ENCODE results near the gene PTPRM. TPM values are rescaled to one million over a fixed set of nuclear protein-coding genes. Genes with fewer than 3 reads are reported as not detected.

The PTPRM gene
- polyA plus RNA-seq, 1 experiment: 81.1 TPM

DNA sequence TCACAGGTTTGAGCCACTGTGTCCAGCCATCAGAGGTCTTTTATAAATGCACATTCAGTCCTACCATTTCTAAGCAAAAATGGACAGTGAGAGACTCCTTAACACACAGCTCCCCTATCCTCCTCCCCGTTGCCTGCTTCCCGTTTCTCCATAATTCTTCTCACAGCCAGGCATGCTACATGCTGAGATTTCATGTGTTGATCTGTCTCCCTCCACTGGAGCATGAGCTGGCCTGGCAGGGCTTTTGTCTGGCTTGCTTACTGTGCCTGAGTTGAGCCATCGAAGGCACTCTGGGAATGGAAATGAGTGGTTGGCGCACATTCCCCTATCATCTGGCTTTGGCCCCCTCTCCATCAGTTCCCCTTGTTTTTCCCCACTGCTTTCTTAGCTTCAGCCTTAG, 413.5 kb downstream of the PTPRM start:
- CTCF ChIA-PET: no interaction called here
- DNase-seq (ENCODE audit: low read depth, low spot score): no peak
- Histone ChIP-seq H3K27me3 (ENCODE audit: control insufficient read depth, insufficient read depth, low read length) (no peaks in the 10 kb centered on the region), H3K9me3 (ENCODE audit: control insufficient read depth, insufficient read depth, low read length) (no peaks in the 10 kb centered on the region), H3K4me3 (ENCODE audit: low read depth, low read length) (no peak overlapping the region), H3K27ac (ENCODE audit: low read depth, low read length) (no peak overlapping the region)
- TF ChIP-seq, protein P1, sequence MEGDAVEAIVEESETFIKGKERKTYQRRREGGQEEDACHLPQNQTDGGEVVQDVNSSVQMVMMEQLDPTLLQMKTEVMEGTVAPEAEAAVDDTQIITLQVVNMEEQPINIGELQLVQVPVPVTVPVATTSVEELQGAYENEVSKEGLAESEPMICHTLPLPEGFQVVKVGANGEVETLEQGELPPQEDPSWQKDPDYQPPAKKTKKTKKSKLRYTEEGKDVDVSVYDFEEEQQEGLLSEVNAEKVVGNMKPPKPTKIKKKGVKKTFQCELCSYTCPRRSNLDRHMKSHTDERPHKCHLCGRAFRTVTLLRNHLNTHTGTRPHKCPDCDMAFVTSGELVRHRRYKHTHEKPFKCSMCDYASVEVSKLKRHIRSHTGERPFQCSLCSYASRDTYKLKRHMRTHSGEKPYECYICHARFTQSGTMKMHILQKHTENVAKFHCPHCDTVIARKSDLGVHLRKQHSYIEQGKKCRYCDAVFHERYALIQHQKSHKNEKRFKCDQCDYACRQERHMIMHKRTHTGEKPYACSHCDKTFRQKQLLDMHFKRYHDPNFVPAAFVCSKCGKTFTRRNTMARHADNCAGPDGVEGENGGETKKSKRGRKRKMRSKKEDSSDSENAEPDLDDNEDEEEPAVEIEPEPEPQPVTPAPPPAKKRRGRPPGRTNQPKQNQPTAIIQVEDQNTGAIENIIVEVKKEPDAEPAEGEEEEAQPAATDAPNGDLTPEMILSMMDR (IDR thresholded peaks at IDR 0.05; ENCODE audit: low read depth, low read length): no peak
- POLR2A ChIA-PET: no interaction called here

DNA sequence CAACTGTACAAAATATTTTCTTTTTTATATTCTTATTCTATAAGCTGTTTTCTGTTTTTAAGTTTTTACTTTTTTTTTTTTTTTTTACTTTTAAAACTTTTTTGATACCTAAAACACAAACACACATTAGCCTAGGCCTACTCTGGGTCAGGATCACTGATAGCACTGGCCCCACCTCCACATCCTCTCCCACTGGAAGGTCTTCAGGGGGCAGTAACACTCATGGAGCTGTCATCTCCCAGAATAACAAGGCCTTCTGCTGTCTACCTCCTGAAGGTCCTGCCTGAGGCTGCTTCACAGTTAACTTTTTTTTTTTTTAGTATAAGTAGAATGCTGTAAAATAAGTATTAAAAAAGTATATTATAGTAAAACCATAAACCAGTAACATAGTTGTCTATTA, 415.1 kb downstream of the PTPRM start:
- Histone ChIP-seq H3K9me3 (ENCODE audit: control insufficient read depth, insufficient read depth, low read length) (no peaks in the 10 kb centered on the region), H3K4me3 (ENCODE audit: low read depth, low read length) (no peak overlapping the region), H3K27me3 (ENCODE audit: control insufficient read depth, insufficient read depth, low read length) (no peaks in the 10 kb centered on the region), H3K27ac (ENCODE audit: low read depth, low read length) (no peak overlapping the region)
- DNase-seq (ENCODE audit: low read depth, low spot score): no peak
- POLR2A ChIA-PET: interaction anchor here (0.6 kb wide), 1 partner anchor 409 kb away, joined by 3 read pairs; no protein-coding TSS in a partner anchor
- TF ChIP-seq, protein P1 (IDR thresholded peaks at IDR 0.05; ENCODE audit: low read depth, low read length): no peak
- CTCF ChIA-PET: no interaction called here

DNA sequence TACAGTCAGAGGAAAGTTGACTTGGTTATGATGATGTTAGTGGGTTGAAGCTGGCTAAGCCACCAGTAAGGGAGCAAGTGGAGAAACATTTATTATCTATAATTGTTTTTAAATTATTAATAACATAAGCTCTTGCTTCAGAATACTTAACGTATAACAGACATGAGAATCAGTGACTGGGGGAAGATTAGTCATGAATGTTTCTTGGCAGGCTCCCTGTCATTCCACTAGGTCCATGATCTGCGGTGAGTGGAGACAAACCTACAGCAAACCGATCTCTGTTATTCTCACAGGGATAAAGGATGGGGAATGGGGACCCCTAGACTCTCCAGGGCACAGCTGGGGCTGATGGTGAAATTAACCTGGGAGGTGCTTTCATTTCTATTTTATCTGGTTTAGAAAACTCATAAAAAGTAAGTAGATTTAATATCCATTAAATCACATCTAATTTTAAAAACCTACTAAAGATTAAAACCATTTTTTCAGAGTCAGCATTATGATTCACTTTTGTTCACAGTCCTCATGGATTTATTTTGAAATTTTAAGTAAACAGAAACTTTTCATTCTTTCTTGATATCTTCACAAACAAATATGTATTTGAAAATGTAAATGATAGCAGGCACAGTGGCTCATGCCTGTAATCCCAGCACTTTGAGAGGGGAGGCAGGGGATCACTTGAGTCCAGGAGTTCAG, 420.3 kb downstream of the PTPRM start:
- H3K9me3 ChIP-seq (ENCODE audit: control insufficient read depth, insufficient read depth, low read length): no peaks in the 10 kb centered on the region
- H3K4me3 ChIP-seq (ENCODE audit: low read depth, low read length): no peak overlapping the region
- H3K27me3 ChIP-seq (ENCODE audit: control insufficient read depth, insufficient read depth, low read length): no peaks in the 10 kb centered on the region
- ChIA-PET CTCF (interaction anchor here (0.9 kb wide), 2 partner anchors 10 to 198 kb away, joined by 3 read pairs; no protein-coding TSS in a partner anchor), POLR2A (interaction anchor here (1.4 kb wide), 1 partner anchor 42 kb away, joined by 4 read pairs; no protein-coding TSS in a partner anchor)
- TF ChIP-seq, protein P1 (IDR thresholded peaks at IDR 0.05; ENCODE audit: low read depth, low read length): no peak
- DNase-seq (ENCODE audit: low read depth, low spot score): no peak
- H3K27ac ChIP-seq (ENCODE audit: low read depth, low read length): no peak overlapping the region

DNA sequence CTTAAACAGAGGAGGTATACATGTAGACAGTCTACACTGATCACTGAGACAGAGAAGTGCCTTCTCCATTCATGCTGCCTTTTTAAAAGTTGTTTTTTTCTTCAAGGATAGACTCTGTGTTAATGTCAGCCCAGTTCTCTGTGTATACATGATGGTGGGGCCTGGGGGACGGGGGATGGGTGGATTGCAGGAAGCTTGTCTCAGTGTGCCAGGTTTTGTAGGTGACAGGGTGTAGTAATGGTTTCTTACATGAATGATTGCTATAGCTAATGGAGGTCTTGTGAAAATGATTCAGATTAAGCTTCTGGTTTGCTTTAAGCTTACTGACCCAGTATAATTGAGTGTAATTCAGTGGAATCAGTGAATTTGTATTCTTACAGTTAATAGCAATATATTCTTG, 423.6 kb downstream of the PTPRM start:
- no peaks in the 10 kb centered on the region for H3K27me3 ChIP-seq (ENCODE audit: control insufficient read depth, insufficient read depth, low read length)
- CTCF ChIA-PET: no interaction called here
- H3K4me3 ChIP-seq (ENCODE audit: low read depth, low read length): no peak overlapping the region
- no peak for DNase-seq (ENCODE audit: low read depth, low spot score)
- H3K9me3 ChIP-seq (ENCODE audit: control insufficient read depth, insufficient read depth, low read length): no peaks in the 10 kb centered on the region
- POLR2A ChIA-PET: no interaction called here
- TF ChIP-seq, protein P1 (IDR thresholded peaks at IDR 0.05; ENCODE audit: low read depth, low read length): no peak
- H3K27ac ChIP-seq (ENCODE audit: low read depth, low read length): no peak overlapping the region

DNA sequence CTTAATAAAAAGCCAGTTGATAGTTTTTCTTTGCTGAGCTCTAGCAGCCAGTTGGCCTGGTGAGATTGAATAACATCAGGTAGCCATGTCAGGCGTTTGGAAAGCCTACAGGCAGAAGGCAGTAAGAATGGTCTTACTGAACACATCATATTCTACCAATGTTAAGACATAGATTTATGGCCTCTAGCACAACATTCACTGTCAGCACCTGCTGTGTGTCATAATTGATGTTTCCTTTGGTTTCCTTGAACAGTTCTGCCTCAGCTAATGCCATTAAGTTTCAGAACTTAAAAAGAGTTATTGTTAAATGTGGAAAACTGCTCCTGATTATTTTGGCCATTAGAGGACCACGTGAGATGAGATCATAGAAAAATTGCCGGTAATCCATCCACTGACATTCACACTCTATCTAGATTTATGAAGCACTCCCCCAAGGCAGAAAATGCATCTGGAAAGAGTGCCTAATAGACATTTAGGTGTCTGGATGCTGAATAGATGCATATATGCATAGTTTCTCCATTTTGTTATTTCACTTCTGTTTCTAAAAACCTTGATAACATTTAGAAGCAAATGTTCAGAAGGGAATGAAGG, 434.7 kb downstream of the PTPRM start:
- DNase-seq (ENCODE audit: low read depth, low spot score): no peak
- no peak overlapping the region for H3K27ac ChIP-seq (ENCODE audit: low read depth, low read length)
- H3K9me3 ChIP-seq (ENCODE audit: control insufficient read depth, insufficient read depth, low read length): no peaks in the 10 kb centered on the region
- H3K27me3 ChIP-seq (ENCODE audit: control insufficient read depth, insufficient read depth, low read length): no peaks in the 10 kb centered on the region
- ChIA-PET CTCF (no interaction called here), POLR2A (no interaction called here)
- TF ChIP-seq, protein P1 (IDR thresholded peaks at IDR 0.05; ENCODE audit: low read depth, low read length): no peak
- no peak overlapping the region for H3K4me3 ChIP-seq (ENCODE audit: low read depth, low read length)
